A673 (cell line): Measurements from ENCODE around the gene UTP4. TPM values are rescaled to one million over a fixed set of nuclear protein-coding genes. Genes with fewer than 3 reads are reported as not detected.

Experiments
- BruUV-seq: library from RNA; stranded (reverse); fragments of 400-500 nt; replicated peaks from 2 replicates; lab custom pipeline; 2021; lab: Mats Ljungman, UMichigan
- CTCF ChIA-PET: fragments of 300-600 bp; sonication (Branson Sonifier 250); formaldehyde crosslinking; loops from one replicate; lab custom pipeline; 2022; ENCODE audit warnings: antibody characterized with exemption; lab: Charles Lee
- POLR2A ChIA-PET: fragments of 300-600 bp; sonication (Branson Sonifier 250); formaldehyde crosslinking; loops from one replicate; lab custom pipeline; 2022; ENCODE audit warnings: antibody characterized with exemption; ENCODE audit not compliant: low non-redundant PET; lab: Charles Lee
- DNase-seq: peaks from one replicate; pipeline ENCODE4 v3.0.0-alpha.2; 2015; ENCODE audit warnings: low spot score
- H3K27ac ChIP-seq: fragments of 200-600 bp; sonication (generic); 2 replicates; pipeline ENCODE4 v1.5.1; 2016; ENCODE audit warnings: mixed run types, low read depth, mild to moderate bottlenecking, mixed read lengths, antibody characterized with exemption, low read length; ENCODE audit not compliant: poor library complexity, severe bottlenecking
- H3K27me3 ChIP-seq: fragments of 200-600 bp; sonication (generic); replicated peaks from 2 replicates; pipeline ENCODE4 v1.6.1; 2017; ENCODE audit warnings: mixed run types, low read depth, mild to moderate bottlenecking, mixed read lengths, antibody characterized with exemption, low read length; ENCODE audit not compliant: insufficient read depth, poor library complexity
- H3K36me3 ChIP-seq: fragments of 200-600 bp; sonication (generic); 2 replicates; pipeline ENCODE4 v1.6.1; 2016; ENCODE audit warnings: mixed run types, mild to moderate bottlenecking, mixed read lengths, antibody characterized with exemption, low read length; ENCODE audit not compliant: insufficient read depth, poor library complexity, severe bottlenecking
- H3K4me1 ChIP-seq: fragments of 200-600 bp; sonication (generic); 2 replicates; pipeline ENCODE4 v1.6.1; 2017; ENCODE audit warnings: mixed run types, mild to moderate bottlenecking, mixed read lengths, antibody characterized with exemption, low read length; ENCODE audit not compliant: insufficient read depth, poor library complexity, severe bottlenecking
- H3K4me3 ChIP-seq: fragments of 200-600 bp; sonication (generic); 2 replicates; pipeline ENCODE4 v1.5.1; 2016; ENCODE audit warnings: low read depth, mixed run types, mild to moderate bottlenecking, mixed read lengths, low read length; ENCODE audit not compliant: poor library complexity, severe bottlenecking
- H3K9me3 ChIP-seq: fragments of 200-600 bp; sonication (generic); 2 replicates; pipeline ENCODE4 v1.6.1; 2016; ENCODE audit warnings: mixed run types, low read depth, mild to moderate bottlenecking, mixed read lengths, antibody characterized with exemption, low read length; ENCODE audit not compliant: poor library complexity, severe bottlenecking
- EZH2 ChIP-seq: fragments of 200-600 bp; sonication (generic); IDR thresholded peaks from 2 replicates; pipeline ENCODE4 v1.6.1; 2017; ENCODE audit warnings: borderline replicate concordance, low read depth, mild to moderate bottlenecking, mixed read lengths, antibody characterized with exemption, low read length; ENCODE audit not compliant: poor library complexity, severe bottlenecking
- intact Hi-C: fragments of 100-400 bp; cut with micrococcal nuclease; formaldehyde crosslinking; loops from one replicate; pipeline ENCODE4 v1.10.0; 2022; ENCODE audit not compliant: unreplicated experiment
- total RNA-seq: library from RNA; stranded (reverse); gene quantifications from 2 replicates; pipeline ENCODE4 v1.2.3, GENCODE V29; 2021
- TF ChIP-seq, protein P1 (sequence below): fragments of 300-800, 200-600 bp; sonication (generic); conservative IDR thresholded peaks from 2 replicates; pipeline ENCODE4 v1.5.1; 2017; ENCODE audit warnings: low read depth, mild to moderate bottlenecking, antibody characterized with exemption, low read length, moderate library complexity, mixed read lengths

The UTP4 gene
- total RNA-seq, 1 experiment from 2014 or later: 146 TPM

DNA sequence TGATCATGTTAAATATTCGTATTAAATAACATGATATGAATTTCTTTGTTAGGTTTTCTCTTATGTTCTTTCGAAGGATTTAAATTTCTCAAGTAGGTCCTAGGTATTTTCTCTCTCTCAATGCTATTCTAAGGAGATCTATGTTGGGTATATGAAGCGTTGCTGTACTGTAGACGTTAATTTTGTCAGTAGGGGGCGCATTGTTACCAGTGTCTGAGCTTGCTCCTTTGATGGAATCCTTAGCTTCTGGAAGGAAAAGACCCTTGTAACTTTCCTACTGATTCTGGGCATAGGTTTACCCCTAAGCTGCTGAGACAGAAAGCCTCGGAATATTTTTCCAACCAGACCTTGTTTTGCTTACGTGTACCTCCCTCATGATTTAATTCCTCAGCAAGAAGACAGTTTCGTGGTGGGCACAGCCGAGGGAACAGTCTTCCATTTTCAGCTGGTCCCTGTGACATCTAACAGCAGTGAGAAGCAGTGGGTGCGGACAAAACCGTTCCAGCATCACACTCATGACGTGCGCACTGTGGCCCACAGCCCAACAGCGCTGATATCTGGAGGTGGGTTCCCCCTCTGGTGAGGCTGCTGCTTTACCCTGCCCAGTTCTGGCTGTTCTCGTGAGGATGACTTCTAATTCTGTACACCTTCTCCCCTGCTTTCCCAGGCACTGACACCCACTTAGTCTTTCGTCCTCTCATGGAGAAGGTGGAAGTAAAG is 17.9 kb downstream of the UTP4 start:
- Histone ChIP-seq H3K4me1 (no peaks in the 10 kb centered on the region), H3K36me3 (peaks cover 62% of the 10 kb centered on the region), H3K4me3 (no peak overlapping the region), H3K27ac (no peak overlapping the region), H3K27me3 (no peaks in the 10 kb centered on the region), H3K9me3 (no peaks in the 10 kb centered on the region)
- POLR2A ChIA-PET: no interaction called here
- no TSS peak for BruUV-seq
- DNase-seq: peak; percentile 86
- TF ChIP-seq, protein P1, sequence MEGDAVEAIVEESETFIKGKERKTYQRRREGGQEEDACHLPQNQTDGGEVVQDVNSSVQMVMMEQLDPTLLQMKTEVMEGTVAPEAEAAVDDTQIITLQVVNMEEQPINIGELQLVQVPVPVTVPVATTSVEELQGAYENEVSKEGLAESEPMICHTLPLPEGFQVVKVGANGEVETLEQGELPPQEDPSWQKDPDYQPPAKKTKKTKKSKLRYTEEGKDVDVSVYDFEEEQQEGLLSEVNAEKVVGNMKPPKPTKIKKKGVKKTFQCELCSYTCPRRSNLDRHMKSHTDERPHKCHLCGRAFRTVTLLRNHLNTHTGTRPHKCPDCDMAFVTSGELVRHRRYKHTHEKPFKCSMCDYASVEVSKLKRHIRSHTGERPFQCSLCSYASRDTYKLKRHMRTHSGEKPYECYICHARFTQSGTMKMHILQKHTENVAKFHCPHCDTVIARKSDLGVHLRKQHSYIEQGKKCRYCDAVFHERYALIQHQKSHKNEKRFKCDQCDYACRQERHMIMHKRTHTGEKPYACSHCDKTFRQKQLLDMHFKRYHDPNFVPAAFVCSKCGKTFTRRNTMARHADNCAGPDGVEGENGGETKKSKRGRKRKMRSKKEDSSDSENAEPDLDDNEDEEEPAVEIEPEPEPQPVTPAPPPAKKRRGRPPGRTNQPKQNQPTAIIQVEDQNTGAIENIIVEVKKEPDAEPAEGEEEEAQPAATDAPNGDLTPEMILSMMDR: peak; percentile 85
- TF ChIP-seq EZH2: no peak
- CTCF ChIA-PET: interaction anchor here (0.6 to 1.6 kb wide), 4 partner anchors 38 to 235 kb away, joined by 3 to 8 read pairs (median 4); partner anchors contain the start of gene TERF2
- intact Hi-C loops: loop anchor here (1.0 kb wide), 1 partner anchor 136 kb away; no protein-coding TSS in a partner anchor

DNA sequence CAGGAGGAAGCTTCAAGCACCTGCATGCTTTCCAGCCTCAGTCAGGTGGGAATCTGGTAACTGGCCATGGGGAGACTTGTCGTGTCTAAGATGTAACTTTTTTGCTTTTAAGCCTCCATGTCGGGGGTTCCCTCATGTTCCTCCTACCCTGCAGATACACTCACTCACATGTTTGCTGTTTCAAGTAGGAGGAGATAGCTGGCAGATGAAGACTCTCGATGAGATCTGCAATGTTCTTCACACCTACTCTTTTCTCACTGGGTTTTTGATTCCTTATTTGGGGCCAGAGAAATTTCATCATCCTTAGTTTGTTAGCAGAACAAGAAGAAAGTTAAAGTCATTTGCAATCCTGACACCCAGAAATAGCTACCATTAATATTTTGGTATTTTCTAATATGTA is 24.7 kb downstream of the UTP4 start:
- H3K4me1 ChIP-seq: no peaks in the 10 kb centered on the region
- no peak overlapping the region for H3K4me3 ChIP-seq
- POLR2A ChIA-PET: no interaction called here
- no peaks in the 10 kb centered on the region for H3K9me3 ChIP-seq
- H3K36me3 ChIP-seq: peaks cover 86% of the 10 kb centered on the region
- CTCF ChIA-PET: no interaction called here
- TF ChIP-seq, protein P1: no peak
- TF ChIP-seq EZH2: no peak
- intact Hi-C loops: no loop called here
- no peak overlapping the region for H3K27ac ChIP-seq
- DNase-seq: no peak
- no peaks in the 10 kb centered on the region for H3K27me3 ChIP-seq
- no TSS peak for BruUV-seq

DNA sequence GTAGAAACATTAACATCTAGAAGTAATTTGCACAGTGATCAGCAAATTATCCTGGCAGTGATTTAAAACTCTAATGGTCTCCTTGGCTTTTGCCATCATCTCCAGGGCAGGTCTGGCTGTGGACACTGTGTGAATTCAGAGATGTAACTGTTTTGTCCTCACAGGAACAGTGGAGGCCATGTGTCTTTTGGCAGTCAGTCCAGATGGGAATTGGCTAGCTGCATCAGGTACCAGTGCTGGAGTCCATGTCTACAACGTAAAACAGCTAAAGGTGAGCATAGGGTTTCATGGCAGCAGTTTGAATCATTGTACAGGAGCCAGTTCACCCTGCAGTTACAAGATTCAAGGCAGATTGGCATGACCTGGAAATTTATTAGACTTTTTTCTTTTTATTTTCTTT is 27.7 kb downstream of the UTP4 start:
- H3K36me3 ChIP-seq: peaks cover 82% of the 10 kb centered on the region
- no TSS peak for BruUV-seq
- CTCF ChIA-PET: no interaction called here

More for the DNA sequence above, 27.7 kb downstream of the UTP4 start:
- Histone ChIP-seq H3K4me3 (no peak overlapping the region), H3K4me1 (no peaks in the 10 kb centered on the region), H3K9me3 (no peaks in the 10 kb centered on the region), H3K27me3 (no peaks in the 10 kb centered on the region), H3K27ac (no peak overlapping the region)
- DNase-seq: no peak
- TF ChIP-seq, protein P1: no peak
- no peak for TF ChIP-seq EZH2
- POLR2A ChIA-PET: no interaction called here
- intact Hi-C loops: no loop called here
